HL-60 (cell line): ENCODE measurements around the gene HNRNPUL1.

Experiments used
- DNase-seq, 2 experiments: peaks; one replicate each; pipeline ENCODE4 v3.0.0-alpha.2; 2010 to 2020; ENCODE audit warnings: low read depth in 1 of 2, low spot score in 1 of 2
- H3K27ac ChIP-seq: fragments of 250-450 bp; sonication (Bioruptor Pico); replicated peaks from 2 replicates; pipeline ENCODE4 v1.5.1; 2020; ENCODE audit warnings: mild to moderate bottlenecking, moderate library complexity
- H3K27me3 ChIP-seq: fragments of 250-450 bp; sonication (Bioruptor Pico); 2 replicates; pipeline ENCODE4 v1.5.1; 2021; ENCODE audit warnings: mild to moderate bottlenecking, moderate library complexity; ENCODE audit not compliant: insufficient read depth, poor library complexity, severe bottlenecking
- H3K4me3 ChIP-seq: replicated peaks from 2 replicates; pipeline ENCODE4 v1.5.1; 2011; ENCODE audit warnings: mild to moderate bottlenecking, control low read depth, low read length; ENCODE audit not compliant: insufficient read depth
- GABPA ChIP-seq: IDR thresholded peaks from 2 replicates; pipeline ENCODE4 v1.6.1; 2012; ENCODE audit warnings: low read depth
- POLR2AphosphoS5 ChIP-seq: IDR thresholded peaks from 2 replicates; pipeline ENCODE4 v1.6.1; 2012; ENCODE audit warnings: low read depth
- SPI1 ChIP-seq: IDR thresholded peaks from 2 replicates; pipeline ENCODE4 v1.6.1; 2012; ENCODE audit warnings: low read depth, mild to moderate bottlenecking, borderline replicate concordance
- TF ChIP-seq, protein P1 (sequence below): IDR thresholded peaks from one replicate; pipeline ENCODE4 v1.5.1; 2011; ENCODE audit warnings: low read length, control low read depth, inconsistent platforms; ENCODE audit not compliant: insufficient read depth
- TF ChIP-seq, protein P2 (sequence below): IDR thresholded peaks from 2 replicates; pipeline ENCODE4 v1.6.1; 2012; ENCODE audit warnings: low read depth; ENCODE audit not compliant: insufficient replicate concordance

HNRNPUL1 gene

DNA sequence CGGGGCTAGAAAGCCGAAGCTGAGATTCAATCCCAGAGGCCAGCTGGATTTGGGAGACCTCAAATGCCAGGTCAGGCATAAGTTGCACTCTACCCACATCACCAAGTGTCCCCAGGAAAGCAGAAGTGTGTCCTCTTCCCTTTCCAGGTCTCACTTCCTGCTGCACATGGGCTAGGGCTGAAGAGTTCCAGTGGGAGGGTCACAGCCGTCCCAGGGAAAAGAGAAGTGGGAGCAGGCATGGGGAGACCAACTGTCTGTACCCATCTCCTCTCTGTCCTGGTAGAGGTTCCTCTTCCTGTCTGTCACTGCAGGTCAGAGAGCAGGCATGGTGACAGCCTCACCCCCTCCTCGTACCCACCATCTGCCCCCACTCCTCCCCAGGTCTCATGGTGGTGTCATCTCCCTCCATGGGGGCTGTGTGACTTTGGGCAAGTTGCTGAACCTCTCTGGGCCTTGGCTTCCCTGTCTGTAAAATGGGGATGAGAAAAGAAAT is 30.4 kb upstream of the HNRNPUL1 start:
- peak; percentile 59 to 92 for DNase-seq
- no peaks in the 10 kb centered on the region for H3K27me3 ChIP-seq
- TF ChIP-seq, protein P1, sequence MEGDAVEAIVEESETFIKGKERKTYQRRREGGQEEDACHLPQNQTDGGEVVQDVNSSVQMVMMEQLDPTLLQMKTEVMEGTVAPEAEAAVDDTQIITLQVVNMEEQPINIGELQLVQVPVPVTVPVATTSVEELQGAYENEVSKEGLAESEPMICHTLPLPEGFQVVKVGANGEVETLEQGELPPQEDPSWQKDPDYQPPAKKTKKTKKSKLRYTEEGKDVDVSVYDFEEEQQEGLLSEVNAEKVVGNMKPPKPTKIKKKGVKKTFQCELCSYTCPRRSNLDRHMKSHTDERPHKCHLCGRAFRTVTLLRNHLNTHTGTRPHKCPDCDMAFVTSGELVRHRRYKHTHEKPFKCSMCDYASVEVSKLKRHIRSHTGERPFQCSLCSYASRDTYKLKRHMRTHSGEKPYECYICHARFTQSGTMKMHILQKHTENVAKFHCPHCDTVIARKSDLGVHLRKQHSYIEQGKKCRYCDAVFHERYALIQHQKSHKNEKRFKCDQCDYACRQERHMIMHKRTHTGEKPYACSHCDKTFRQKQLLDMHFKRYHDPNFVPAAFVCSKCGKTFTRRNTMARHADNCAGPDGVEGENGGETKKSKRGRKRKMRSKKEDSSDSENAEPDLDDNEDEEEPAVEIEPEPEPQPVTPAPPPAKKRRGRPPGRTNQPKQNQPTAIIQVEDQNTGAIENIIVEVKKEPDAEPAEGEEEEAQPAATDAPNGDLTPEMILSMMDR, result no peak
- TF ChIP-seq GABPA (no peak), POLR2AphosphoS5 (peak; percentile 54; the same call in 1 of the 2 replicates), SPI1 (peak; percentile 89)
- TF ChIP-seq, protein P2, sequence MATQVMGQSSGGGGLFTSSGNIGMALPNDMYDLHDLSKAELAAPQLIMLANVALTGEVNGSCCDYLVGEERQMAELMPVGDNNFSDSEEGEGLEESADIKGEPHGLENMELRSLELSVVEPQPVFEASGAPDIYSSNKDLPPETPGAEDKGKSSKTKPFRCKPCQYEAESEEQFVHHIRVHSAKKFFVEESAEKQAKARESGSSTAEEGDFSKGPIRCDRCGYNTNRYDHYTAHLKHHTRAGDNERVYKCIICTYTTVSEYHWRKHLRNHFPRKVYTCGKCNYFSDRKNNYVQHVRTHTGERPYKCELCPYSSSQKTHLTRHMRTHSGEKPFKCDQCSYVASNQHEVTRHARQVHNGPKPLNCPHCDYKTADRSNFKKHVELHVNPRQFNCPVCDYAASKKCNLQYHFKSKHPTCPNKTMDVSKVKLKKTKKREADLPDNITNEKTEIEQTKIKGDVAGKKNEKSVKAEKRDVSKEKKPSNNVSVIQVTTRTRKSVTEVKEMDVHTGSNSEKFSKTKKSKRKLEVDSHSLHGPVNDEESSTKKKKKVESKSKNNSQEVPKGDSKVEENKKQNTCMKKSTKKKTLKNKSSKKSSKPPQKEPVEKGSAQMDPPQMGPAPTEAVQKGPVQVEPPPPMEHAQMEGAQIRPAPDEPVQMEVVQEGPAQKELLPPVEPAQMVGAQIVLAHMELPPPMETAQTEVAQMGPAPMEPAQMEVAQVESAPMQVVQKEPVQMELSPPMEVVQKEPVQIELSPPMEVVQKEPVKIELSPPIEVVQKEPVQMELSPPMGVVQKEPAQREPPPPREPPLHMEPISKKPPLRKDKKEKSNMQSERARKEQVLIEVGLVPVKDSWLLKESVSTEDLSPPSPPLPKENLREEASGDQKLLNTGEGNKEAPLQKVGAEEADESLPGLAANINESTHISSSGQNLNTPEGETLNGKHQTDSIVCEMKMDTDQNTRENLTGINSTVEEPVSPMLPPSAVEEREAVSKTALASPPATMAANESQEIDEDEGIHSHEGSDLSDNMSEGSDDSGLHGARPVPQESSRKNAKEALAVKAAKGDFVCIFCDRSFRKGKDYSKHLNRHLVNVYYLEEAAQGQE, result no peak
- no peak overlapping the region for H3K4me3 ChIP-seq
- no peak overlapping the region for H3K27ac ChIP-seq

GRCh38 chr19:41234512-41235168 is 29.5 kb upstream of the HNRNPUL1 start:
- H3K4me3 ChIP-seq, result no peak overlapping the region
- DNase-seq, result no peak
- no peaks in the 10 kb centered on the region for H3K27me3 ChIP-seq
- TF ChIP-seq GABPA (no peak), SPI1 (no peak), POLR2AphosphoS5 (no peak)
- TF ChIP-seq, protein P2, result no peak
- TF ChIP-seq, protein P1, result no peak
- H3K27ac ChIP-seq, result no peak overlapping the region

- TF ChIP-seq SPI1 (no peak), POLR2AphosphoS5 (no peak), GABPA (no peak)
- TF ChIP-seq, protein P1, result no peak
- TF ChIP-seq, protein P2, result no peak
- no peak overlapping the region for H3K4me3 ChIP-seq
- no peaks in the 10 kb centered on the region for H3K27me3 ChIP-seq
Measured at GRCh38 chr19:41235480-41235879, 28.7 kb upstream of the HNRNPUL1 start.

More at GRCh38 chr19:41235480-41235879, 28.7 kb upstream of the HNRNPUL1 start:
- DNase-seq, result no peak
- no peak overlapping the region for H3K27ac ChIP-seq
